ENCODE measurements around the gene MRPL12.
A peak's percentile ranks its signal among the peaks of the same experiment; 100 is the strongest.

Gene MRPL12

GRCh38 chr17:81703747-81704654, 834 bp downstream of the MRPL12 start:
- POLR2A ChIA-PET: interaction anchor here (0.7 to 4.0 kb wide), 34 partner anchors 8 to 333 kb away, joined by 3 to 109 read pairs (median 5); partner anchors contain the start of genes ARL16, CCDC137, CENPX and DCXR
- peaks cover 28 to 81% of the 10 kb centered on the region in 2 experiments for H3K36me3 ChIP-seq (ENCODE audit: control insufficient read depth in 2 of 2, insufficient read depth in 1 of 2, low read length in 2 of 2)
- CTCF ChIA-PET: interaction anchor here (0.6 to 2.4 kb wide), 2 partner anchors 29 to 1420 kb away, joined by 3 to 9 read pairs; no protein-coding TSS in a partner anchor

GRCh38 chr17:81705518-81706231, 2.5 kb downstream of the MRPL12 start:
- ChIA-PET POLR2A (interaction anchor here (1.8 kb wide), 1 partner anchor 22 kb away, joined by 7 read pairs; the partner anchor contains the start of genes ARL16 and HGS), CTCF (no interaction called here)
- no peak overlapping the region for H3K4me3 ChIP-seq (ENCODE audit: low read depth, low read length)
- H3K4me1 ChIP-seq (ENCODE audit: control insufficient read depth, insufficient read depth, low read length): peaks cover 6% of the 10 kb centered on the region; the same call in 1 of the 2 replicates
- H3K36me3 ChIP-seq (ENCODE audit: control insufficient read depth in 2 of 2, insufficient read depth in 1 of 2, low read length in 2 of 2): peaks cover 20 to 68% of the 10 kb centered on the region in 2 experiments
- no peak overlapping the region; the same call in 1 of the 2 replicates for H3K27ac ChIP-seq (ENCODE audit: extremely low read depth, low read depth, low read length)
- no peaks in the 10 kb centered on the region for H3K9me3 ChIP-seq (ENCODE audit: control insufficient read depth, insufficient read depth, low read depth, low read length)
- TF ChIP-seq ZNF501 (tag by site-specific recombination; IDR thresholded peaks at IDR 0.05): no peak
- no peak for TF ChIP-seq ZBTB21 (tag by site-specific recombination; IDR thresholded peaks at IDR 0.05)
- TF ChIP-seq ZNF449 (tag by site-specific recombination; IDR thresholded peaks at IDR 0.05): no peak
- no peak for TF ChIP-seq ZNF133 (tag by site-specific recombination; IDR thresholded peaks at IDR 0.05)
- no peak for TF ChIP-seq ZNF549 (tag by site-specific recombination; IDR thresholded peaks at IDR 0.05)
- no peak for TF ChIP-seq ZFP3 (tag by site-specific recombination; IDR thresholded peaks at IDR 0.05; ENCODE audit: low read depth)
- no peak for TF ChIP-seq KLF10 (tag by site-specific recombination; IDR thresholded peaks at IDR 0.05)
- no peak for TF ChIP-seq SP7 (tag by site-specific recombination; IDR thresholded peaks at IDR 0.05)
- no peak for TF ChIP-seq ZNF23 (tag by site-specific recombination; IDR thresholded peaks at IDR 0.05; ENCODE audit: borderline replicate concordance)
- no peak for TF ChIP-seq ZNF488 (tag by site-specific recombination; IDR thresholded peaks at IDR 0.05)
- TF ChIP-seq ZNF426 (tag by site-specific recombination; IDR thresholded peaks at IDR 0.05): no peak
- no peak for TF ChIP-seq ZNF600 (tag by site-specific recombination; IDR thresholded peaks at IDR 0.05)
- TF ChIP-seq ZNF391 (tag by site-specific recombination; IDR thresholded peaks at IDR 0.05; ENCODE audit: borderline replicate concordance, low read depth): no peak
- no peak for TF ChIP-seq OSR2 (tag by site-specific recombination; IDR thresholded peaks at IDR 0.05)

More at GRCh38 chr17:81703747-81704654, 834 bp downstream of the MRPL12 start:
- peaks cover 6% of the 10 kb centered on the region; the same call in 1 of the 2 replicates for H3K4me1 ChIP-seq (ENCODE audit: control insufficient read depth, insufficient read depth, low read length)
- H3K9me3 ChIP-seq (ENCODE audit: control insufficient read depth, insufficient read depth, low read depth, low read length): no peaks in the 10 kb centered on the region
- H3K27ac ChIP-seq (ENCODE audit: extremely low read depth, low read depth, low read length): peak overlapping the region; percentile 97
- H3K4me3 ChIP-seq (ENCODE audit: low read depth, low read length): peak overlapping the region; percentile 73
- no peak for TF ChIP-seq REPIN1 (tag by site-specific recombination; IDR thresholded peaks at IDR 0.05; ENCODE audit: low read depth)
- TF ChIP-seq ZNF184 (tag by site-specific recombination; IDR thresholded peaks at IDR 0.05): no peak
- no peak for TF ChIP-seq ZNF626 (tag by site-specific recombination; IDR thresholded peaks at IDR 0.05)
- TF ChIP-seq ZNF341 (tag by site-specific recombination; IDR thresholded peaks at IDR 0.05; ENCODE audit: low read depth): peak; percentile 42; the same call in 1 of the 2 replicates
- TF ChIP-seq ZNF23 (tag by site-specific recombination; IDR thresholded peaks at IDR 0.05; ENCODE audit: borderline replicate concordance): no peak
- no peak for TF ChIP-seq MZF1 (tag by site-specific recombination; IDR thresholded peaks at IDR 0.05; ENCODE audit: borderline replicate concordance)
- no peak for TF ChIP-seq ZNF645 (tag by site-specific recombination; IDR thresholded peaks at IDR 0.05)
- TF ChIP-seq ZNF398 (tag by site-specific recombination; IDR thresholded peaks at IDR 0.05): 0 out of 2 replicates have a peak, but pooled peaks have one; percentile 6
- TF ChIP-seq ZNF114 (tag by site-specific recombination; IDR thresholded peaks at IDR 0.05): no peak
- 0 out of 2 replicates have a peak, but pooled peaks have one; percentile 4 for TF ChIP-seq ZSCAN5A (tag by site-specific recombination; IDR thresholded peaks at IDR 0.05)
- TF ChIP-seq ZNF560 (tag by site-specific recombination; IDR thresholded peaks at IDR 0.05; ENCODE audit: borderline replicate concordance): no peak
- TF ChIP-seq OVOL3 (tag by site-specific recombination; IDR thresholded peaks at IDR 0.05): no peak

Data from HEK293 (cell line).